GM12874 (cell line): ENCODE measurements around the gene TACR1.

Experiments used
- TF ChIP-seq, protein P1 (sequence below): IDR thresholded peaks from 2 replicates; pipeline ENCODE4 v1.5.1; 2011; ENCODE audit warnings: low read depth, mild to moderate bottlenecking, control low read depth, low read length, moderate library complexity; ENCODE audit not compliant: insufficient read depth

TACR1 gene

DNA sequence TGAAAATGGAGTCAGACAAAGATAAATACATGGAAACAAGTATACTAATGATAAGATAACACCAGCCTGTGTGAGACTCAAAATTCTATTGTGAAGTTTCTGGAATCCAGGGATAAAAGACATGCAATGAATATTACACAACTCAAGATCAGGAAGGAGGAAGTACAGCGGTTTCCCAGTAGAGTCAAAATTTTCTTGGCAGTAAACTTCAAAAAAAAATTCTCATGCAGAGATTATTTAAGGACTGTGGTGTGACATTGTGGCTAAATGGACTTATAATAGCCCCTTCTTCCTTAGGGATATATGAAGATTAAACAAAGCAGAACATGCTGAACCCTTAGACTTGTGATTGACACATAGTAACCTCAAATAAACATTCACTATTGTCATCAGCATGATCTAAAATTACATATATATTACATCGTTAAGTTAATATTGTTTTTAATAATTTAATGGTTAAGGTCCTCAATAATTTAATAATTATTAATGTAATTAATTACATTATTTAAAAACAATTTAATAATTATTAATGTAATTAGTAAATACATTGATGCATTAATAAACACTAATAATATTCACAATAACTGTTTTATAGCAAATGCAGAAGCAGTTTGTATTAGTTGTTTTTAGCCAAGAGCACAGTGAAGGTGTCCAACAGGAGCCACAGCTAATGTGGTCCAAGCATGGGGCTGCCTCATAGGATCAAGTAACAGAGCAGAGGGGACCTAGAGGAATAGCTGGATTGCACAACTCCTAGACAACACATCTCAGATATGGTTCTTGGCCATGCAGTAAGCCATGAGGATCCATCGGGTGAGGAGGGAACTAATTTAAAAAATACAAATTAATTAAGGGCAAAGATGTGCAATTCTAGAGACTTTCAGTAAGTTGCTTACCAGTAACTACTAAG, 163.6 kb downstream of the TACR1 start:
- TF ChIP-seq, protein P1, sequence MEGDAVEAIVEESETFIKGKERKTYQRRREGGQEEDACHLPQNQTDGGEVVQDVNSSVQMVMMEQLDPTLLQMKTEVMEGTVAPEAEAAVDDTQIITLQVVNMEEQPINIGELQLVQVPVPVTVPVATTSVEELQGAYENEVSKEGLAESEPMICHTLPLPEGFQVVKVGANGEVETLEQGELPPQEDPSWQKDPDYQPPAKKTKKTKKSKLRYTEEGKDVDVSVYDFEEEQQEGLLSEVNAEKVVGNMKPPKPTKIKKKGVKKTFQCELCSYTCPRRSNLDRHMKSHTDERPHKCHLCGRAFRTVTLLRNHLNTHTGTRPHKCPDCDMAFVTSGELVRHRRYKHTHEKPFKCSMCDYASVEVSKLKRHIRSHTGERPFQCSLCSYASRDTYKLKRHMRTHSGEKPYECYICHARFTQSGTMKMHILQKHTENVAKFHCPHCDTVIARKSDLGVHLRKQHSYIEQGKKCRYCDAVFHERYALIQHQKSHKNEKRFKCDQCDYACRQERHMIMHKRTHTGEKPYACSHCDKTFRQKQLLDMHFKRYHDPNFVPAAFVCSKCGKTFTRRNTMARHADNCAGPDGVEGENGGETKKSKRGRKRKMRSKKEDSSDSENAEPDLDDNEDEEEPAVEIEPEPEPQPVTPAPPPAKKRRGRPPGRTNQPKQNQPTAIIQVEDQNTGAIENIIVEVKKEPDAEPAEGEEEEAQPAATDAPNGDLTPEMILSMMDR: no peak

DNA sequence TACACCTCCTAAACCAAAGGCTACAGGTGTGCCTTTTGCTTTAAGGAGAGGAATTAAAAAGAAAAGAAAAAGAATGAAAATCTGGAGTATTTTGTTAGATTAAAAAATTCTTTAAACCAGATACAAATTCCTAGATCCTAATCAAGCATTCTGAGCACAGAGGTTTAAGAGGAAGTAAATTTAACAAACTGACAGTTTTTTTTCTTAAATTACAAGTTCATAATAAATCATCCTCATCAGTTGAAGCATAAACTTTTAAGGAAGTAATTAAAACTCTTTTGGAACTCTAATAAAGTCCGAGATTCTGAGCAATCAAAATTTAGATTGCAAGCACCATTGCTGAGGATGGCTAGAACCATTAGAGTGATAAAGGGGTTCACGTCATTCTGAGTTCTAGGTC, 165.8 kb downstream of the TACR1 start:
- TF ChIP-seq, protein P1: no peak

DNA sequence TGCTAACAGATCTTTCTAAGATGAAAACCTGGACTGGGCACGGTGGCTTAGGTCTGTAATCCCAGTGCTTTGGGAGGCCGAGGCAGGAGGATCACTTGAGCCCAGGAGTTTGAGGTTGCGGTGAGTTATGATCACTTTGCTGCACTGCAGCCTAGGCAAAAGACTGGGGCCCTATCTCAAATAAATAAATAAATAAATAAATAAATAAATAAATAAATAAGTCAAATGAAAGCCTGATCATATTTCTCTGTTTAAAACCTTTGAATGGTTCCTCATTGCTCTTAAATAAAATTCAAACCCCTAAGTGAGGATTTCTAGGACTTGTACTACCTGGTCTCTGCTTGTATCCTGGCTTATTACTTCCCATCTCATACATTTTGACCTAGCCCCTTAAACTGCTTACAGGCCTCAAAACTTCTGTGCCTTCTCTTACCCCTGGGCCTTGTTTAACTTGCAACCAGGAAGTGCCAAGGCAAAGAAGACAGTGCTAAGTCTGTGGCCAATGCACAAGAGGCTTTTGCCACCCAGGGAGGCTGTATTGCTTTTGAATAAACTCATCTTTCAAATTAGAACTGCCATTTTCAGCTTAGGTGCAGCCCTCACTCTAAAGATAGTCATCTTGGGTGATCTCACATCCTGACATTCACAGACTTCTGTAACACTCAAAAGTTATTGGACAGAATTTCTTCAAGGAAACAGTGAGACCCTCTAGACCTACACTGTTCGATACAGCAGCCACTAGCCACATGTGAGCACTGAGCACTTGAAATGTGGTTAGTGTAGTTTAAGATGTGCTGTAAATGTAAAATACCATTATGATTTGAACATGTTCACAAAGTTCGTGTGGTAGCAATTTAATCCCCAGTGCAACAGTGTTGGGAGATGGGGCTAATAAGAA, 167.2 kb downstream of the TACR1 start:
- TF ChIP-seq, protein P1: no peak

DNA sequence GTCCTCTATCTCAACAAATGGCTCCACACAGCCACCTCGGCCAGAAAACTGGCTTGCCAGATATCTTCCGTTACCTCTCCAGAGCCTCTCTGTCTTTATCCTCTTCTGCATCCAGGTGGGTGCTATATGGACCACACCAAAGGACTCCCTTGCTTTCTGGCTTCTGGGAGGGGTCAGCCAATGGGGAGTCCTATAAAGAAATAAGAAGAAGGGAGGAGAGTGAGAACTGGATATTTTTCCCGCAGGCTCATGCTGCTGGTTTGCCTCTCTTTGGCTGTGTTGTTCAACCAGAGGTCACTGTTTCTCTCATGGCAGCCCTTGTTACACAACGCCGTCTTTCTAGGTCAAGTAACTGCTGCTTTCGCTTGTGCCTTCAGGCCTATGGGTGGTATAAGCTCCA, 168.1 kb downstream of the TACR1 start:
- TF ChIP-seq, protein P1: no peak

DNA sequence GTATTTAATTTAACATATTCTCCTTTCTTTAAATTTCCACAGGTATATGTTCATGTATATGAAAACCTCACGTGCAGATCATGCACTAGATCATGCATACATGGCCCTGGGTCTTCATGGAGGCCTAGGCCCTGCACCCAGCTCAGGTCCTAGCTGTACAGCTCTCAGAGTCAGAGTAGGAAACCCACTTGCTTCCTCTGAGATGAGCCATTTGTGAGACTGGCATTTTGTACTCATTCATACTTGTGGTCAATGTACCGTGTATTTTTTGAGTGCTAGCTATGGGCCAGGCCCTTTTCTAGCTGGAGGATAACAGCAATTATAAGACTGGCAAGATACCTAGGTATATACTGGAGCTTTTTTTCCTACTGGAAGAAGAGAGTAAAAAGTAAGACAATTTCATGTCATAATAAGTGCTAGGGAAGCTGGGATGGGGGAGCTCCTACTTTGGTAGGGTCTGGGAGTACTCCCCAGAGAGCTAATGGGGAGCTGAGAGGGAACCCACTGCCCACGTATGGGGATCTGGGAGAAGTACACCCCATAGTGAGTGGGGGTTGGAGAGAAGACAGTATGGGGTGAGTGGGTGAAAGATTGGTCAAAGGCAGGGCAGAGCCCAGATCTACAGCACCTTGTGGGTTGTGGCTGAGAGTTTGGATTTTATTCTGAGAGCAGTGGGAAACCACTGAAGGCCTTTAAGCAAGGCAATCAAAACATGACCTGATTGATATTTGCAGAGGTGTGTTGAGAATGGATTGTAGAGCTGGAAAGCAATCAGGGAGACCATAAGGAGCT, 168.9 kb downstream of the TACR1 start:
- TF ChIP-seq, protein P1: no peak

DNA sequence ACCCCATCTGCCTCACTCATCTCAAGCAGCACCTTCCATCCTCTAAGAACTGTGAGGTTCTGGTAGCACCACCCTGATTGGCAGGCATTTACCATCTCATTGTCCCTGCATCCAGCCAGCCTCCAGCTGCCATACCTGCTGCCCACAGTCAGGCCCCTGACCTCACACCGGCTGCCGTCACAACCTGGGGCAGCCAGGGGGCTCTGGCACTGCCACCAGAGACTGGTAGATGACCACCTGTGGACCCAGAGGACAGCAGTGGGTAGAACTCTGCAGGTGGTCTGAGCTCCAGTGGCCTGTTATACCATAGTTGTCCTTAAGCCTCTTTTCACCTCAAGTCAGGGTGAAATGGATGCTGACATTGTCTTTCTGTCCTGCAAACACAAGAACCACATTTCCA, 171.4 kb downstream of the TACR1 start:
- TF ChIP-seq, protein P1: no peak
